Measurements from ENCODE around the gene FARSB. TPM values are rescaled to one million over a fixed set of nuclear protein-coding genes. Genes with fewer than 3 reads are reported as not detected.

FARSB gene
- total RNA-seq, 1 donor from 2014 or later = 10.9 TPM

GRCh38 chr2:222521099-222521498 lies 134.8 kb downstream of the FARSB start:
- Histone ChIP-seq H3K36me3 (no peaks in the 10 kb centered on the region), H3K27me3 (ENCODE audit: low read depth) (no peaks in the 10 kb centered on the region), H3K27ac (no peak overlapping the region), H3K4me1 (peaks cover 11% of the 10 kb centered on the region), H3K9me3 (no peaks in the 10 kb centered on the region), H3K4me3 (no peak overlapping the region)
- intact Hi-C loops (cut with DNase I) = no loop called here
- ATAC-seq (no peak), DNase-seq (no peak)
- TF ChIP-seq, protein P1, sequence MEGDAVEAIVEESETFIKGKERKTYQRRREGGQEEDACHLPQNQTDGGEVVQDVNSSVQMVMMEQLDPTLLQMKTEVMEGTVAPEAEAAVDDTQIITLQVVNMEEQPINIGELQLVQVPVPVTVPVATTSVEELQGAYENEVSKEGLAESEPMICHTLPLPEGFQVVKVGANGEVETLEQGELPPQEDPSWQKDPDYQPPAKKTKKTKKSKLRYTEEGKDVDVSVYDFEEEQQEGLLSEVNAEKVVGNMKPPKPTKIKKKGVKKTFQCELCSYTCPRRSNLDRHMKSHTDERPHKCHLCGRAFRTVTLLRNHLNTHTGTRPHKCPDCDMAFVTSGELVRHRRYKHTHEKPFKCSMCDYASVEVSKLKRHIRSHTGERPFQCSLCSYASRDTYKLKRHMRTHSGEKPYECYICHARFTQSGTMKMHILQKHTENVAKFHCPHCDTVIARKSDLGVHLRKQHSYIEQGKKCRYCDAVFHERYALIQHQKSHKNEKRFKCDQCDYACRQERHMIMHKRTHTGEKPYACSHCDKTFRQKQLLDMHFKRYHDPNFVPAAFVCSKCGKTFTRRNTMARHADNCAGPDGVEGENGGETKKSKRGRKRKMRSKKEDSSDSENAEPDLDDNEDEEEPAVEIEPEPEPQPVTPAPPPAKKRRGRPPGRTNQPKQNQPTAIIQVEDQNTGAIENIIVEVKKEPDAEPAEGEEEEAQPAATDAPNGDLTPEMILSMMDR (IDR thresholded peaks at IDR 0.05) = no peak

Other genes starting within 250 kb of the FARSB start
- gene SGPP2, start 231.5 kb downstream of the FARSB start, total RNA-seq = 23.9 TPM
- 3.2 TPM for gene MOGAT1, start 15.6 kb upstream of the FARSB start, total RNA-seq
- 74.2 TPM for gene ACSL3, start 204.9 kb upstream of the FARSB start, total RNA-seq